NCI-H128 (cell line): Measurements from ENCODE around the gene FAM83B.
"Not testable (repeated sequence)": the region's sequence is repeated elsewhere in the genome, so short reads cannot be mapped to it uniquely, and the experiment has no call there.

Experiments
- DNase-seq: peaks from one replicate; lab custom pipeline; 2025; ENCODE audit not compliant: unreplicated experiment; lab: John Stamatoyannopoulos, UW

Gene FAM83B

GRCh38 chr6:54896302-54896701 lies 49.7 kb downstream of the FAM83B start:
- DNase-seq, result no peak

GRCh38 chr6:54897462-54898189 lies 51.1 kb downstream of the FAM83B start:
- DNase-seq, result no peak

- no peak for DNase-seq
Measured at GRCh38 chr6:54898767-54899166, 52.2 kb downstream of the FAM83B start.

GRCh38 chr6:54899442-54899841 lies 52.9 kb downstream of the FAM83B start:
- DNase-seq, result no peak

GRCh38 chr6:54899986-54900385 lies 53.4 kb downstream of the FAM83B start:
- no peak for DNase-seq

GRCh38 chr6:54900666-54901065 lies 54.1 kb downstream of the FAM83B start:
- DNase-seq, result no peak

GRCh38 chr6:54903884-54904283 lies 57.3 kb downstream of the FAM83B start:
- DNase-seq, result no peak

- DNase-seq, result no peak
Measured at GRCh38 chr6:54907355-54907754, 60.8 kb downstream of the FAM83B start.

- DNase-seq, result no peak
Measured at GRCh38 chr6:54909184-54909583, 62.6 kb downstream of the FAM83B start.

- DNase-seq, result no peak
Measured at GRCh38 chr6:54910431-54910884, 63.9 kb downstream of the FAM83B start.

GRCh38 chr6:54910921-54911320 lies 64.3 kb downstream of the FAM83B start:
- no peak for DNase-seq

GRCh38 chr6:54913211-54913610 lies 66.6 kb downstream of the FAM83B start:
- no peak for DNase-seq

GRCh38 chr6:54916858-54917257 lies 70.3 kb downstream of the FAM83B start:
- no peak for DNase-seq

- DNase-seq, result no peak
Measured at GRCh38 chr6:54920628-54921027, 74.1 kb downstream of the FAM83B start.

GRCh38 chr6:54921891-54922290 lies 75.3 kb downstream of the FAM83B start:
- no peak for DNase-seq

- DNase-seq, result no peak
Measured at GRCh38 chr6:54929245-54929909, 82.8 kb downstream of the FAM83B start.

GRCh38 chr6:54932622-54933021 lies 86.1 kb downstream of the FAM83B start:
- DNase-seq, result no peak

GRCh38 chr6:54935739-54936138 lies 89.2 kb downstream of the FAM83B start:
- no peak for DNase-seq

- DNase-seq, result no peak
Measured at GRCh38 chr6:54937371-54937770, 90.8 kb downstream of the FAM83B start.

- no peak for DNase-seq
Measured at GRCh38 chr6:54957698-54958097, 111.1 kb downstream of the FAM83B start.

- no peak for DNase-seq
Measured at GRCh38 chr6:54958446-54958845, 111.9 kb downstream of the FAM83B start.

GRCh38 chr6:54959820-54960219 lies 113.2 kb downstream of the FAM83B start:
- no peak for DNase-seq

- DNase-seq, result not testable (repeated sequence)
Measured at GRCh38 chr6:54961372-54961771, 114.8 kb downstream of the FAM83B start.
